Measurements from ENCODE around the gene CATSPERE. TPM values are rescaled to one million over a fixed set of nuclear protein-coding genes. Genes with fewer than 3 reads are reported as not detected.

Gene CATSPERE
- total and polyA plus RNA-seq, 9 of the 15 experiments (the other 6 are each of a cell fraction or from before 2014, with no cell fraction given): 0.06 to 0.16 (median 0.09) TPM; not detected in 3

- TF ChIP-seq FOXP4 (CRISPR knock-in tag; IDR thresholded peaks at IDR 0.05; ENCODE audit: borderline replicate concordance): 0 out of 2 replicates have a peak, but pooled peaks have one; percentile 58
- no peak; the same call in 1 of the 2 replicates for TF ChIP-seq SMAD4 (CRISPR knock-in tag; conservative IDR thresholded peaks at IDR 0.05)
- peak; percentile 83 for TF ChIP-seq CEBPB (tag; IDR thresholded peaks at IDR 0.05)
- no peak for TF ChIP-seq MAFG (tag; conservative IDR thresholded peaks at IDR 0.05)
- TF ChIP-seq ZNF764 (CRISPR knock-in tag; IDR thresholded peaks at IDR 0.05; ENCODE audit: low read depth): no peak
- TF ChIP-seq SRF (CRISPR knock-in tag; IDR thresholded peaks at IDR 0.05): no peak
- no peak for TF ChIP-seq TCFL5 (CRISPR knock-in tag; conservative IDR thresholded peaks at IDR 0.05)
- TF ChIP-seq ZNF717 (CRISPR knock-in tag; IDR thresholded peaks at IDR 0.05): no peak
- no peak for TF ChIP-seq ZZZ3 (IDR thresholded peaks at IDR 0.05)
- TF ChIP-seq, protein P1, sequence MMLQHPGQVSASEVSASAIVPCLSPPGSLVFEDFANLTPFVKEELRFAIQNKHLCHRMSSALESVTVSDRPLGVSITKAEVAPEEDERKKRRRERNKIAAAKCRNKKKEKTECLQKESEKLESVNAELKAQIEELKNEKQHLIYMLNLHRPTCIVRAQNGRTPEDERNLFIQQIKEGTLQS (IDR thresholded peaks at IDR 0.05): 0 out of 2 replicates have a peak, but pooled peaks have one; percentile 9
- TF ChIP-seq, protein P1 (CRISPR knock-in tag; conservative IDR thresholded peaks at IDR 0.05): no peak
- TF ChIP-seq, protein P2, sequence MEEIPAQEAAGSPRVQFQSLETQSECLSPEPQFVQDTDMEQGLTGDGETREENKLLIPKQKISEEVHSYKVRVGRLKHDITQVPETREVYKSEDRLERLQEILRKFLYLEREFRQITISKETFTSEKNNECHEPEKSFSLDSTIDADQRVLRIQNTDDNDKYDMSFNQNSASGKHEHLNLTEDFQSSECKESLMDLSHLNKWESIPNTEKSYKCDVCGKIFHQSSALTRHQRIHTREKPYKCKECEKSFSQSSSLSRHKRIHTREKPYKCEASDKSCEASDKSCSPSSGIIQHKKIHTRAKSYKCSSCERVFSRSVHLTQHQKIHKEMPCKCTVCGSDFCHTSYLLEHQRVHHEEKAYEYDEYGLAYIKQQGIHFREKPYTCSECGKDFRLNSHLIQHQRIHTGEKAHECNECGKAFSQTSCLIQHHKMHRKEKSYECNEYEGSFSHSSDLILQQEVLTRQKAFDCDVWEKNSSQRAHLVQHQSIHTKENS (CRISPR knock-in tag; IDR thresholded peaks at IDR 0.05): no peak
- TF ChIP-seq KDM2B (CRISPR knock-in tag; IDR thresholded peaks at IDR 0.05): no peak
- TF ChIP-seq LARP7 (IDR thresholded peaks at IDR 0.05): no peak
- TF ChIP-seq SIX5 (IDR thresholded peaks at IDR 0.05; ENCODE audit: borderline replicate concordance in 1 of 2, insufficient read depth in 1 of 2, low read depth in 1 of 2, low read length in 2 of 2): no peak
- no peak for TF ChIP-seq YBX1 (IDR thresholded peaks at IDR 0.05)
- TF ChIP-seq RAD51 (IDR thresholded peaks at IDR 0.05; ENCODE audit: borderline replicate concordance, low read depth): peak; percentile 31; the same call in 1 of the 2 replicates
- no peak for TF ChIP-seq HNRNPL (IDR thresholded peaks at IDR 0.05; ENCODE audit: low read depth, low read length)
- no peak for TF ChIP-seq SMARCB1 (IDR thresholded peaks at IDR 0.05; ENCODE audit: insufficient read length, low read depth)
Measured at GRCh38 chr1:244450597-244451538, 10.2 kb upstream of the CATSPERE start (continued).
